Endothelial cell of umbilical vein (primary cell): ENCODE measurements around the gene RUNX2. TPM values are rescaled to one million over a fixed set of nuclear protein-coding genes. Genes with fewer than 3 reads are reported as not detected.

Experiments
- BruUV-seq: library from RNA; stranded (reverse); fragments of 400-500 nt; replicated peaks from 2 replicates; lab custom pipeline; 2021; lab: Mats Ljungman, UMichigan
- CTCF ChIA-PET: fragments of 300-600, 350-600 bp; sonication (Branson Sonifier 250); formaldehyde crosslinking; loops from one replicate; lab custom pipeline; 2021; ENCODE audit warnings: antibody characterized with exemption, inconsistent platforms; lab: Charles Lee
- POLR2A ChIA-PET: fragments of 300-600, 350-600 bp; sonication (Branson Sonifier 250); formaldehyde crosslinking; loops from one replicate; lab custom pipeline; 2021; ENCODE audit warnings: antibody characterized with exemption, inconsistent platforms; lab: Charles Lee
- DNase-seq: peaks from one replicate; pipeline ENCODE4 v3.0.0-alpha.2; 2011; ENCODE audit warnings: low read depth, low spot score
- FAIRE-seq: peaks from 2 replicates; lab custom pipeline; 2011; peaks lifted over from hg19 to GRCh38; lab: Jason Lieb, UNC
- H2AFZ ChIP-seq: 2 replicates; pipeline ENCODE4 v1.6.0; 2012; ENCODE audit warnings: low read depth, low read length, control low read depth, inconsistent platforms
- H3K27ac ChIP-seq: 2 replicates; pipeline ENCODE4 v1.5.1; 2011; ENCODE audit warnings: low read depth, mild to moderate bottlenecking, control low read depth, low read length, moderate library complexity; ENCODE audit not compliant: insufficient read depth
- H3K27me3 ChIP-seq, 2 experiments: 2 replicates each; pipeline versions ENCODE4 v1.6.0 to v1.6.1; 2011; ENCODE audit warnings: low read length in 2 of 2, mixed read lengths in 1 of 2; ENCODE audit not compliant: control insufficient read depth in 2 of 2, insufficient read depth in 2 of 2
- H3K36me3 ChIP-seq, 2 experiments: 2 replicates in 1 of 2; 3 replicates in 1 of 2; pipeline ENCODE4 v1.5.1; 2011; ENCODE audit warnings: low read length in 2 of 2, mild to moderate bottlenecking in 1 of 2, moderate library complexity in 1 of 2; ENCODE audit not compliant: control insufficient read depth in 2 of 2, insufficient read depth in 2 of 2; ENCODE audit errors: extremely low read depth in 1 of 2
- H3K4me1 ChIP-seq: 3 replicates; pipeline ENCODE4 v1.5.1; 2011; ENCODE audit warnings: mild to moderate bottlenecking, low read length; ENCODE audit not compliant: control insufficient read depth, insufficient read depth; ENCODE audit errors: extremely low read depth
- H3K4me2 ChIP-seq: 2 replicates; pipeline ENCODE4 v1.6.1; 2011; ENCODE audit warnings: low read length, control low read depth, mixed read lengths; ENCODE audit not compliant: insufficient read depth
- H3K4me3 ChIP-seq, 3 experiments: fragments of 200-600 bp in 1 of 3; sonication (generic), shearing (Covaris generic) in 1 of 3; replicated peaks in 1 of 3; 2 replicates each; pipeline ENCODE4 v1.5.1; 2011 to 2016; ENCODE audit warnings: control low read depth in 3 of 3, low read length in 3 of 3, mild to moderate bottlenecking in 2 of 3, inconsistent platforms in 1 of 3, low read depth in 1 of 3, moderate library complexity in 1 of 3; ENCODE audit not compliant: insufficient read depth in 1 of 3
- H3K79me2 ChIP-seq: 2 replicates; pipeline ENCODE4 v1.6.0; 2012; ENCODE audit warnings: low read length, inconsistent platforms; ENCODE audit not compliant: control insufficient read depth, insufficient read depth
- H3K9ac ChIP-seq: replicated peaks from 2 replicates; pipeline ENCODE3; 2011; ENCODE audit warnings: low read length, control low read depth; ENCODE audit not compliant: insufficient read depth; ENCODE audit errors: extremely low read depth
- H3K9me1 ChIP-seq: replicated peaks from 3 replicates; pipeline ENCODE4 v1.6.0; 2011; ENCODE audit warnings: mild to moderate bottlenecking, low read length; ENCODE audit not compliant: control insufficient read depth, insufficient read depth; ENCODE audit errors: extremely low read depth
- H3K9me3 ChIP-seq: replicated peaks from 2 replicates; pipeline ENCODE4 v1.5.1; 2012; ENCODE audit warnings: low read length, inconsistent platforms; ENCODE audit not compliant: control insufficient read depth, insufficient read depth
- H4K20me1 ChIP-seq: replicated peaks from 2 replicates; pipeline ENCODE3; 2011; ENCODE audit warnings: mild to moderate bottlenecking, low read length; ENCODE audit not compliant: control insufficient read depth, insufficient read depth; ENCODE audit errors: extremely low read depth
- CTCF ChIP-seq, 2 donors: IDR thresholded peaks; 1 replicate in 1 of 2; 2 replicates in 1 of 2; pipeline ENCODE4 v1.5.1; 2011; ENCODE audit warnings: low read length in 2 of 2, mild to moderate bottlenecking in 2 of 2, moderate library complexity in 2 of 2, control low read depth in 1 of 2, inconsistent platforms in 1 of 2, low read depth in 1 of 2; ENCODE audit not compliant: insufficient read depth in 1 of 2; ENCODE audit errors: extremely low read depth in 1 of 2
- EZH2 ChIP-seq: IDR thresholded peaks from 2 replicates; pipeline ENCODE4 v1.6.1; 2012; ENCODE audit warnings: borderline replicate concordance, low read depth, mild to moderate bottlenecking, moderate library complexity, low read length, inconsistent platforms; ENCODE audit not compliant: severe bottlenecking
- FOS ChIP-seq: IDR thresholded peaks from 2 replicates; pipeline ENCODE4 v1.6.1; 2011; ENCODE audit warnings: mild to moderate bottlenecking, low read length, moderate library complexity, borderline replicate concordance; ENCODE audit not compliant: insufficient read depth
- GATA2 ChIP-seq: IDR thresholded peaks from 2 replicates; pipeline ENCODE4 v1.7.0; 2011; ENCODE audit warnings: low read depth, mild to moderate bottlenecking, moderate library complexity, mixed read lengths, low read length; ENCODE audit not compliant: insufficient read length, insufficient read depth
- JUN ChIP-seq: IDR thresholded peaks from 2 replicates; pipeline ENCODE4 v1.6.1; 2011; ENCODE audit warnings: borderline replicate concordance, low read depth; ENCODE audit not compliant: insufficient read length, insufficient read depth
- MAX ChIP-seq: IDR thresholded peaks from 2 replicates; pipeline ENCODE4 v1.6.1; 2011; ENCODE audit not compliant: insufficient read depth, insufficient read length
- MYC ChIP-seq: IDR thresholded peaks from one replicate; pipeline ENCODE4 v1.6.1; 2011; ENCODE audit warnings: mild to moderate bottlenecking, low read depth, low read length
- POLR2A ChIP-seq: IDR thresholded peaks from 2 replicates; pipeline ENCODE4 v1.6.1; 2012; ENCODE audit warnings: low read depth, mild to moderate bottlenecking, control low read depth, low read length
- POLR2AphosphoS5 ChIP-seq: IDR thresholded peaks from 2 replicates; pipeline ENCODE4 v1.6.1; 2012; ENCODE audit warnings: low read depth, mild to moderate bottlenecking, control low read depth, low read length, moderate library complexity; ENCODE audit not compliant: insufficient read depth
- dilution Hi-C: fragments of 300-500 bp; cut with MboI; formaldehyde crosslinking; loops from one replicate; pipeline ENCODE4 v1.15.0; 2019; ENCODE audit warnings: low sequenced_read_pairs; ENCODE audit not compliant: extremely low pct_ligation_motif_present
- intact Hi-C: fragments of 100-400 bp; cut with micrococcal nuclease; formaldehyde crosslinking; loops from one replicate; pipeline ENCODE4 v1.10.0; 2022
- polyA plus RNA-seq, 4 experiments: library from polyadenylated mRNA; depleted of rRNA in 3 of 4; stranded (reverse) in 3 of 4; unstranded in 1 of 4; fragments of >200 nt; gene quantifications; 2 replicates each; pipeline versions ENCODE4 v1.2.1 to v1.2.3, GENCODE V29; 2011 to 2012; ENCODE audit warnings: missing spikeins in 1 of 4
- total RNA-seq: library from RNA; stranded (reverse); gene quantifications from 2 replicates; pipeline ENCODE4 v1.2.3, GENCODE V29; 2021

Gene RUNX2
- total and polyA plus RNA-seq, 2 donors (not counting 3 experiments of a cell fraction or from before 2014, with no cell fraction given), result 0.06 TPM; not detected in 1

- CTCF ChIA-PET, result no interaction called here
- Histone ChIP-seq H3K9ac (no peak overlapping the region), H3K4me2 (no peak overlapping the region), H3K4me1 (peaks cover 23% of the 10 kb centered on the region), H4K20me1 (no peaks in the 10 kb centered on the region), H3K9me3 (no peaks in the 10 kb centered on the region), H3K27ac (no peak overlapping the region), H3K79me2 (no peaks in the 10 kb centered on the region), H3K36me3 (no peaks in the 10 kb centered on the region), H3K9me1 (no peaks in the 10 kb centered on the region), H2AFZ (no peak overlapping the region), H3K4me3 (no peak overlapping the region), H3K27me3 (no peaks in the 10 kb centered on the region)
- FAIRE-seq (no peak), DNase-seq (no peak)
- intact Hi-C loops (loop anchor here (5.0 kb wide), 1 partner anchor 44 kb away; no protein-coding TSS in a partner anchor), dilution Hi-C loops (no loop called here)
- POLR2A ChIA-PET, result no interaction called here
- TF ChIP-seq EZH2, result no peak
- TF ChIP-seq MYC, result no peak
- no peak for TF ChIP-seq GATA2
- TF ChIP-seq JUN, result no peak
- no peak for TF ChIP-seq CTCF (IDR thresholded peaks at IDR 0.05; ENCODE audit: extremely low read depth in 1 of 2, insufficient read depth in 1 of 2, low read depth in 1 of 2, low read length in 2 of 2)
- TF ChIP-seq POLR2A, result no peak
- no peak for TF ChIP-seq POLR2AphosphoS5
- no peak for TF ChIP-seq FOS
- no peak for TF ChIP-seq MAX
- BruUV-seq, result no TSS peak
Measured at GRCh38 chr6:45476341-45476740, 148.2 kb downstream of the RUNX2 start.
